GM18511 (cell line): ENCODE results near the gene SAMD9.
A peak's percentile ranks its signal among the peaks of the same experiment; 100 is the strongest.
"Not testable (repeated sequence)": the region's sequence is repeated elsewhere in the genome, so short reads cannot be mapped to it uniquely, and the experiment has no call there.

Experiments used
- ATAC-seq: cut with Tn5 transposase; IDR thresholded peaks from one replicate; pipeline ENCODE4 v1.9.1; 2021; ENCODE audit warnings: mild to moderate bottlenecking, moderate library complexity; ENCODE audit not compliant: unreplicated experiment

SAMD9 gene

DNA sequence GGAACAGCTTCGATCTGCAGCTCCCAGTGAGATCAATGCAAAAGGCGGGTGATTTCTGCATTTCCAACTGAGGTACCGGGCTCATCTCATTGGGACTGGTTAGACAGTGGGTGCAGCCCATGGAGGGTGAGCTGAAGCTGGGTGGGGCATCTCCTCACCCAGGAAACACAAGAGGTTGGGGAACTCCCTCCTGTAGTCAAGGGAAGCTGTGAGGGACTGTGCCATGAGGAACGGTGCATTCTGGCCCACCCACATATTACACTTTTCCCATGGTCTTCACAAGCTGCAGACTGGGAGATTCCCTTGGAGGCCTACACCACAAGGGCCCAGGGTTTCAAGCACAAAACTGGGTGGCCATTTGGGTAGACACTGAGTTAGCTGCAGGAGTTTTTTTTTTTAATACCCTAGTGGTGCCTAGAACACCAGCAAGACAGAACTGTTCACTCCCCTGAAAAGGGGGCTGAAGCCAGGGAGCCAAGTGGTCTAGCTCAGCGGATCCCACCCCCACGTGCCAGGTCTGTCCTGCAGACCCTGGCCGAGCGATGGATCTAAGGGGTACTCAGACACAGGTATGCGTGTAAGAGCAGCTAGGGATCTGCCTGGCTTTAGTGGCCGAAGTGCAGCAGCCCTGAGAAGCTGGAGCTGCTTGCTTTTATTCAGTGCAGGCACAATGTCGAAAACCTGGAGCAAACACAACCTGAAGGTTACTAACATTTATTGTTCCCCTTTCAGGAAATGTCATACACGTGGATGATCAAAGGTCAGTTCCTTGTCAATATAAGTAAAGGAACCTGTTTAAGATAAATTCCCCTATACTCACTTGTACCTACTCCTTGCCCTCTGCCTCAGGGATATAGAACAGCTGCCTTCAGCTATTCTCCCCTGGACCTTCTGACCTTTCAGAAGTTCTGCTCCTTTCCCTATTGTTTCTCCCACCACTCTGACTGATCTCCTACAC lies 3.1 kb upstream of the SAMD9 start:
- ATAC-seq = no peak

DNA sequence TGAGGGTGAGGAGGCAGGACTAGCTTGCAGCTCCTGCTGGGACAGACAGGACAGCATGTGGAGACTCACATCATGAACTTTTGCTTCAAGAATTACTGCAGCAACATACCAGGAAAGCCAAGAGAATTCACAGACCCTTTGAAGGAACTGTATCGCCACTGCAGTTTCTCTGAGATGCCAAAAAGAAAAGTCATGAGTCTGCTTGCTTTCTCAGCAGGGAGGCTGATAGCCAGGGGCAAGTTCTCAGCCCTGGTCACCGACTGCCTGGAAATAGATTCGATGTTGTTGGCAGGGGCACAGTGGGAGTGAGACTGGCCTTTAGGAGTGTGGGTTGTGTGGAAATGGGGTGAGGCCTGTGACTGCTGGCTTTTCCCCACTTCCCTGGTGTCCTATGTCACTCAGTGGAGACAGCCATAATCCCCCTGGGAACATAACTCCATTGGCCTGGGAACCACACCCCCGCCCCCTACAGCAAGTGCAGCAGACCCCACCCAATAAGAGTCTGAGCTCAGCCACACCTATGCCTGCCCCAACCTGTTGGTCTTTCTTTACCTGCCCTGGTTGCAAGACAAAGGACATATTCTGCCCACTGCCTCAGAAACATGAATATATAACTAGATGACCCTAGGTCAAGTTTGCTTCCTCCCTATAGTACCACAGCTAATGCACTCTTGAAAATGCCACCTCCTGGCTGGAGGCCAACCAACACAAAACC lies 1.6 kb upstream of the SAMD9 start:
- ATAC-seq = no peak

DNA sequence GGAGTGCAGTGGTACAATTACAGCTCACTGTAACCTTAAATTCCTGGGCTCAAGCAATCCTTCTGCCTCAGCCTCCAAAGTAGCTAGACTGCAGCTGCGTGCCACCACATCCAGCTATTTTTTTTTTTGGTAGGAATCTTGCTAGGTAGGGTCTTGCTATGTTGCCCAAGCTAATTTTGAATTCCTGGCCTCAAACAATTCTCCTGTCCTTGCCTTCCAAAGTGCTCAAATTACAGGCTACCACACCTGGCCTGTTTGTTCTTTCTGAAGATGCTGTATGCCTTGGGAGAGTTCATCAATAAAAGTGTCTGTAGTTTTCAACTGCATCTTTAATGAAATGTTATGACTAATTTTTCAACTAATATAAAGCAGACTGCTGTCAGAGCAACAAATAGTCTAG lies 452 bp downstream of the SAMD9 start:
- peak; percentile 42 for ATAC-seq

DNA sequence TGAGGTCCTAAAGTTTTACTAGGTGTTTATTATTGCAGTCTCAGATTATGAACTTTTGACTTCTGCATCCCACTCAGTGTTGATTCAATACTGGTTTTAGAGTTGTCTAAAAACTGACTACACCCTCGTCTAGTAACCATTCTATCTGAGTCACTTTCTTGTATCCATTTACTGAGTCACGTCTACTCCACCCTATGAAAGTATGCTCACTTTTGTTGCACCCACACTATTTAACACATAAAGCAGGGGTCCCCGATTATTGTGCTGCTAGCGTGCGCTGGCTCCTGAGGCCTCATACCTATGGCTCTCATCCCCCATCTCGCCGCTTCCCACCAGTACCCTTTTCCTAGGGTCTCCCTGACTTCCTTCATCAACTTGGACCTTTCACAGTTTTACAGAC lies 2.0 kb downstream of the SAMD9 start:
- ATAC-seq = no peak

DNA sequence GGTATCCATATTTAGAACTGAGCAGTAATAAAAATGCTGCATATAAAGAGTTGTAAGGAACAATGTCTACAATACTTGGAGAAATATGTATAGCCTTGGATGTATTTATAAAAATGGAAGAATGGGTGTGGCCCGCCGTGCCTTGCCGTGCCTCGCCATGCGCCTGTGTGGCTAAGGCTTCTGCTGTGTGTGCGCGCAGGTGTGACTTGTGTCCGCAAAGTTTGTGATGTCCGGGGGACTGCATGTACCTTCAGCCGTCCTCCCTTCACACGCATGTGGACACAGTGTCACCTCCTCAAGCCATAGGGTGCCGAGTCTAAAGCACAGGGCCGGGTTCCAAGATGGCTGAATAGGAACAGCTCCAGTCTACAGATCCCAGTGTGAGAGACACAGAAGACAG lies 9.8 kb downstream of the SAMD9 start:
- ATAC-seq = no peak

DNA sequence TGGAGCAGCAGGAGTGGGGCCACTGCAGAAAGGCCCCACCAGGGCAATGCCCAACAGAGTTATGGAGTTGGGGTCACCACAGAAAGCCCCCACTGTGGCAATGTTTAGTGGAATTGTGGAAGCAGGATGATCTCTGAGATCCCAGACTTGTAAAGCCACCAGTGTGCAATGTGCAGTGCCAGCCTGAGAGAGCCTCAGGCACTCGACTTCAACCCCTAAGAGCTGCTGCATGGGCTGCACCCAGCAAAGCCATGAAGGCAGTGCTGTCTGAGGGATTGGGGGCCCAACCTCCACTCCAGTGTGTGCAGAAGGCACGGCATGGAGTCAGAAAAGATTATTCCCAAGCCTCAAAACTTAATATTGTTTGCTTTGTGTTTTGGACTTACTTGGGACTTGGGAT lies 20.4 kb downstream of the SAMD9 start:
- no peak for ATAC-seq

DNA sequence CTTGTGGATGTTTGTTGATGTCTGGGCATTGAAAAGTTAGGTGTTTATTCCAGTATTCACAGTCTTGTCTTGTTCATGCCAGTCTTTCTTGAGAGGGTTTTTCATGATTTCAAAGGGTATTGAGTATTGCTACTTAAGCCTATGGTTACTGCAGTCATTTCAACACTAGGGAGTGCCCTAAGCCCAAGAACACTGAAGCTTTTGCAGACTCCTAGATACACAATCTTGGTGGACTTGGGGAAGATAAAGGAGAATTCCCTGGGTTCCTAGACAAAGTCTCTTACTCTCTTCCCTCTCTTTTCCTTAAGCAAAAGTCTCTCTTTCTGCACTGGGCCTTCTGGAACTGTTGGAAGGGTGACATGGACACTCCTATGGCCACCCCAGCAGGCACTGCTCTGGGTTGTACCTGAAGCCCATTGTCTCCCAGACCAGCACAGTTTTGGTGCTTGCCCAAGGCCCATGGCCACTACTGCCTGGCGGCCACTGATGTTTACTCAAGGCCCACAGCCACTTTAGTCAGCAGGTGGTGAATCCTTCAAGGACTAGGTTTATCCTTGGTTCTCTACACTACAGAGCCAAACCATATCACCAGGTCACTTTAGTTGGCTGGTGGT lies 24.9 kb downstream of the SAMD9 start:
- peak; percentile 75 for ATAC-seq

DNA sequence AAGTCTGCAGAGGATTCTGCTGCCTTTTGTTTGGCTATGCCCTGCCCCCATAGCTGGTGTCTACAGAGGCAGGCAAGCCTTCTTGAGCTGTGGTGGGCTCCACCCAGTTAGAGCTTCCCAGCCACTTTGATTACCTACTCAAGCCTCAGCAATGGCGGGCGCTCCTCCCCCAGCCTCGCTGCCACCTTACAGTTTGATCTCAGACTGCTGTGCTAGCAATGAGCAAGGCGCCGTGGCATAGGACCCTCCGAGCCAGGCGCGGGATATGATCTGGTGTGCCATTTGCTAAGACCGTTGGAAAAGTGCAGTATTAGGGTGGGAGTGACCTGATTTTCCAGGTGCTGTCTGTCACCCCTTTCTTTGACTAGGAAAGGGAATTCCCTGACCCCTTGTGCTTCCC lies 44.4 kb downstream of the SAMD9 start:
- ATAC-seq = not testable (repeated sequence)

DNA sequence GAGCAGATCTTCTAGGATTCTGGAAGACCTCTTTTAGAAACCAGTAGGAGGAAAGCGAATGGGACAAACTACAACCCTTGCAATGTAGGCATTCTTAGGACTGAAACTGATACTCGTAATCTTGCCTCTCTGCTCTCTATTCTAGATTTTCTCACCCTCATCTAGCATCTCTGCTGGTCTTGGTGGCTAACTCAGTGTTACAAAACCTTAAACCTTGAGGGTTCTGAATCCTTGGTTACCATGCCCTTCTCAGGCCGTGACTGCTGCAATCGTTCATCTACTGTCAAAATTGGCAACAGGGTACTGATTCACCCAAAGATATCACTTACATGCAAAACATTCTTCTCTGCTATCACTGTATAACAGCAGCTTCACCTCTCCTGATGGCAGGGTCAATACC lies 55.2 kb downstream of the SAMD9 start:
- no peak for ATAC-seq

DNA sequence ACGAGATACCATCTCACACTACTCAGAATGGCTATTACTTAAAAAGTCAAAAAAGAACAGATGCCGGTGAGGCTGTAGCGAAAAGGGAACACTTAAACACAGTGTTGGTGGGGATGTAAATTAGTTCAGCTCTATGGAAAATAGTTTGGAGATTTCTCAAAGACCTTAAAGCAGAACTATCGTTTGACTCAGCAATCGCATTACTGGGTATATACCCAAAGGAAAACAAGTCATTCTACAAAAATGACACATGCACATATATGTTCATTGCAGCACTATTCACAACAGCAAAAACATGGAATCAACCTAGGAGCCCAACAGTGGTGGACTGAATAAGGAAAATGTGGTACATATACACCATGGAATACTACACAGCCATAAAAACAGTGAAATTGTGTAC lies 56.9 kb downstream of the SAMD9 start:
- no peak for ATAC-seq

DNA sequence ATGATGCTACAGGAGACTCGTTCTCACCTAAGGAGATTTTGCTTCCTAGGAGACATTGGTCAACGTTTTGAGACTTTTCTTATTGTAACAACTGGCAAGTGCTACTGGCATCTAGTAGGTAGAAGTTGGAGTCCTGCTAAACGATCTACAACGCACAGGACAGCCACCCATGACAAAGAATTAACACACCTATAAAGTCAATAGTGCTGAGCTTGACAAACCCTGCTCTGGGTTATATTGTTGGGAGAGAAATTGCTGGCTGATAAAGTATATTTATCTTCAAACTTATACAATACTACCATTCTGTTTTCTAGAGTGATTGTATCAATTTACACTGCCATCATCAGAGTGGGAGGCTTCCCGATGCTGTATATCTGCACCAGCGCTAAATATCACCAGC lies 57.8 kb downstream of the SAMD9 start:
- no peak for ATAC-seq

DNA sequence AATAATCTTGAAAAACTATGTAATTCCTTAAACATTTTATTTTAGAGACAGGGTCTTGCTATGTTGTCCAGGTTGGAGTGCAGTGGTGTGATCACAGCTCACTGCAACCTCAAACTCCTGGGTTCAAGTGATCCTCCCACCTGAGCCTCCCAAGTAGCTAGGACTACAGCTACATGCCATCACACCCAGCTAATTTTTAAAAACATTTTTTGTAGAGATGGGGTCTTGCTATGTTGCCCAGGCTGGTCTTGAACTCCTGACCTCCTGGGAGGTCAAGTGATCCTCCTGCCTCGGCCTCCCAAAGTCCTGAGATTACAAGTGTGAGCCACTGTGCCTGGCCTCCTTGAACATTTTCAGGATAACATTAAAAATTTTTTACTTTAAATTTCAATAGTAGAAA lies 61.2 kb downstream of the SAMD9 start:
- not testable (repeated sequence) for ATAC-seq

DNA sequence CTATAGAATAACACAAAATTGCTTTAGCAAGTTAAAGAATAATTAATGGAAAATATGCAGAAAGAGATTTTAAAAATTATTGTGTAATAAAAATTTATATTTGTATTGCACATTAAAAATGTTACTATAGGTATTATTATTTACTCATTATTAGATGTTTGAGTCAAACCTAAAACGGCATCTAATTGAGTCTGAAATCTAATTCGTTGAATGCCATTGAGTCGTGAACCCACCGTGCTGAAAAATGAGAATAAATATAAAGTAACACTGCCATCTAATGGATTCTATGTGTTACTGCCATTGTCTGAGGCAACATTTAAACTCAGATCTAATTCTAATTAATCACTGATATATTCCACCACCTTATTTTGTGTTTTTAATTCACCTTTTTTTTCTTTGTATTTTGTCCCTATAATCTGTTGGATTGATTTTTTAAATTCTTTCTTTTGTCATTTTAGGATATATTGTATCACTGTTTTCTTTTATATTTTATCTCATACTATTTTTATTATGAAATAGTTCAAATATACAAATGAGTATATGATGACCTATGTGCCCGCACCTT lies 62.2 kb downstream of the SAMD9 start:
- ATAC-seq = peak; percentile 81

DNA sequence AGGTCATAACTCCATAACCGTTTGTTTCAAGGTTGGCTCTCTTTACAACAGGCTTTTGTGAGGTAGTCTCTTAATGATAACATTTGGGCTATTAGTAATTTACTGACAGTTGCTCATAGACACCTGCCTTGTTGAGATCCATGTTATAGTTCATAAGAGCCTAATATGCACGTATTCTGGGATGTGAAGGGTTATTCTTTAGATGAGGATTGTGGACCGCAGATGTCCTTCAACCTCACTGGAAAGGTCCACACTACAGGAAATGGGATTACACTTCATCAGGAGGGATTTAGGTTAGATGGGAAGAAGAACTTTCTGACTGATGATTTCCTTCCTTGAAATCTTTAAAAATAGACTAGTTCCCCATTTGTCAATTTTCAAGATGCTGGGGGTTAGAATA lies 62.8 kb downstream of the SAMD9 start:
- ATAC-seq = no peak

DNA sequence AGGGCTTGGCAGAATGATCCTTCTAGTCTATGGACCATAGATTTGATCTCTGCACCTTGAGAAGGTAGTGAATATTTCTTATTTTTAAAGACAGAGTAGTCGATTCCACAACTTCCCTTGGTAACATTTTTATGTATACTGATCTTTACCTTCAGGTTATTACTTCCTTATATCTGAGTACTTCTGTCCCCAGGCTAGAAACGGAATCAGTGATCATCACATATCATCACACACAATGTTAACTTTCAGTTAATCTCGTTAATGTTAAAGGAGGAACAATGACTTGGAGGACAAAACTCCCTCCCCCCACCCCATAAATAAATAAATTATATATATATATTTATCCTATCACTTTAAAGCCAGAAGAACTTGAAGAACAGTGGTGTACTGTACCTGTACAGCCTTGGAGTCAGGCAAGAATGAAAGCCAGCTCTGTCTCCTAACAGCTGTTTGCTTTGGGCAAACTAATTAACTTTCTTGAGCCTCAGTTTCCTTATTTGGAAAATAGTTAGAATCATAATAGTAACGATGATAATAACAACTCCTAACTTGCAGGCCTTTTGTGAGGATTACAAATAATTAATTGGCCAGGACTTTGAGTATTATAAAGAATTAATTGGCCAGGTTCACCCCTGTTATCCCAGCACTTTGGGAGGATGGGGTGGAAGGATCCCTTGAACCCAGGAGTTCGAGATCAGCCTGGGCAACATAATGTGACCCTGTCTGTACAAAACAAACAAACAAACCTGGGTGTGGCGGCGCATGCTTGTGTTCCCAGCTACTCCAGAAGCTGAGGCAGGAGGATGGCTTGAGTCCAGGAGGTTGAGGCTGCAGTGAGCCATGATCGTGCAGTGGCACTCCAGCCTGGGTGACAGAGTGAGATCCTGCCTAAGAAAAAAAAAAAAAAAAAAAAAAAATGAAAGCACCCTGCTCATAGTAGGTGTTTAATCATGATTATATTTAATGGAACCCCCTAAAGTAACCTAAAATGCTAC lies 63.5 kb downstream of the SAMD9 start:
- no peak for ATAC-seq

DNA sequence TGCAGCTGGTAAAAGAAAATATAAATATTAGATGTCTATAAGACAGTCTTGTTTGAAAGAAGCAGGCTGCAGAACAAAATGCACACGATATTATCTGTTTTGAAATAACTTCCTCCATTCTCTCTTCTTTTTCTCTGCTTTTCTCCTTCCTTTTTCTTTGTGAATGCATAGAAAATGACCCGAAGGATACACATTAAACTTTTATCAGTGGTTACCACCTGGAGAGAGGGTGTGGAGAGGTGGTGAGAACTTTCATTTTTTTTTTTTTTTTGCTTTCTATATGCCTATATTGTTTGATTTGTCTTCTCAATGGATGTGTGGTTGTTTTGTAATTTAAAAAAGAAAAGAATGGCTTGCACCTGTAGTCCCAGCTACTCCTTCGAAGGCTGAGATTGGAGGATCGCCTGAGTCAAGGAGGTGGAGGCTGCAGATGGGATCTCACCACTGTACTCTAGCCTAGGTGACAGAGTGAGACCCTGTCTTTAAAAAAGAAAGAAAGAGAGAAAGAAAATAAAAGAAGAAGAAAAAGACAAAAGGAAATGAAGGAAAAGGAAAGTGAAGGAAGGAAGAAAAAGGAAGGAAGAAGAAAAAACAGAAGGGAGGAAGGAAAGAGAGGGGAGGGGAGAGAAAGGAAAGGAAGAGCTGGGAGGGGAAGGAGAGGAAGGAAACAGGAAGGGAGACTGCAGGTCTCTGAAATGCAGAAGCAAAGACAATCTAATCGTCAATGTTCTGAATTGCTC lies 64.4 kb downstream of the SAMD9 start:
- ATAC-seq = no peak

DNA sequence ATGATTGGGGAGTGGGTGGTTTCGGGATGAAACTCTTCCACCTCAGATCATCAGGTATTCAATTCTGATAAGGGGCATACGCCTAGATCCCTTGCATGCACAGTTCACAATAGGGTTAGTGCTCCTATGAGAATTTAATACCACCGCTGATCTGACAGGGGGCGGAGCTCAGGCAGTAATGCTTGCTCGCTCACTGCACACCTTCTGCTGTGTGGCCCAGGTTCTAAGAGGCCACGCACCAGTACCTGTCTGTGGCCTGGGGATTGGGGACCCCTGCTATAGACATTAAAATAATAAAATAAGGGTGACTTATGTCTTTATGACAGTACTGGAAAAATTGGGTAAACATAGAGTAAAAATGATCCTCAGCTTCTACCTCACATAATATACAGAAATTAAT lies 66.1 kb downstream of the SAMD9 start:
- no peak for ATAC-seq
